Activated CD4-positive, alpha-beta T cell treated with anti-CD3 and anti-CD28 coated beads, Interleukin-2, amount 10 ng/mL, durations not matched to agents 24 days and 14 days (primary cell): ENCODE data around the gene LYZL1. TPM values are rescaled to one million over a fixed set of nuclear protein-coding genes. Genes with fewer than 3 reads are reported as not detected.
"Not testable (repeated sequence)": the region's sequence is repeated elsewhere in the genome, so short reads cannot be mapped to it uniquely, and the experiment has no call there.

ENCODE experiments used
- DNase-seq: peaks from one replicate; pipeline ENCODE4 v3.0.0; 2022
- H3K27ac Mint-ChIP-seq: one replicate; pipeline ENCODE4 v1.8.0; 2022; ENCODE audit warnings: mild to moderate bottlenecking, mixed read lengths
- H3K27me3 Mint-ChIP-seq: one replicate; pipeline ENCODE4 v1.8.0; 2022; ENCODE audit warnings: mixed read lengths
- H3K36me3 Mint-ChIP-seq: one replicate; pipeline ENCODE4 v1.8.0; 2022; ENCODE audit warnings: low read depth, mild to moderate bottlenecking, mixed read lengths
- H3K4me1 Mint-ChIP-seq: one replicate; pipeline ENCODE4 v1.8.0; 2021; ENCODE audit warnings: mixed read lengths
- H3K4me3 Mint-ChIP-seq: one replicate; pipeline ENCODE4 v1.8.0; 2022; ENCODE audit warnings: mild to moderate bottlenecking, moderate library complexity, mixed read lengths
- H3K9me3 Mint-ChIP-seq: one replicate; pipeline ENCODE4 v1.8.0; 2021; ENCODE audit warnings: mixed read lengths
- intact Hi-C: fragments of 100-400 bp; cut with micrococcal nuclease; formaldehyde crosslinking; loops from one replicate; pipeline ENCODE4 v1.15.1; 2023
- total RNA-seq: library from RNA; stranded (reverse); gene quantifications from 2 replicates; pipeline ENCODE4 v1.2.3, GENCODE V29; 2022

LYZL1 gene
- total RNA-seq, 1 donor from 2014 or later = not detected

DNA sequence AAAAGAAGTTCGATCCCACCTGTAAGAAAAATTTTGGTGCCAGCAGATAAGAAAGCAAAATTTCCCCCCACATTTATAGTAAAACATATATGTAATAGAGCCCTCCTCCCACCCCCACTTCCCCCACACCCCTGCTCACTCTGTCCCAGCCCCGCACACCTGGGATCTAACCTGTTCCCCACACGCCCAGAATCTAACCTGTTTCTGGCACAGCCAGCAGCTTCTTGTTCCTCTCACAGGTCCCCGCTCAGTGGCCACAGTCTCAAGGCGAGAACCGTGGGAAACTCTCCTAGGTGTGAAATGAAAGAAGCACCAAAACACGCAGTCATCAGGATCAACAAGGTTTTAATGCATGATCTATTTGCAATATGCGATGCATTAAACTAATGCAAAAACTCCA is 32.8 kb downstream of the LYZL1 start:
- no peaks in the 10 kb centered on the region for H3K9me3 Mint-ChIP-seq
- no peaks in the 10 kb centered on the region for H3K4me1 Mint-ChIP-seq
- H3K4me3 Mint-ChIP-seq = no peak overlapping the region
- no peaks in the 10 kb centered on the region for H3K36me3 Mint-ChIP-seq
- H3K27ac Mint-ChIP-seq = no peak overlapping the region
- intact Hi-C loops = no loop called here
- no peak for DNase-seq
- H3K27me3 Mint-ChIP-seq = peaks cover 19% of the 10 kb centered on the region

GRCh38 chr10:29322918-29323317 is 34.0 kb downstream of the LYZL1 start:
- peaks cover 19% of the 10 kb centered on the region for H3K27me3 Mint-ChIP-seq
- DNase-seq = no peak
- no peaks in the 10 kb centered on the region for H3K9me3 Mint-ChIP-seq
- H3K4me3 Mint-ChIP-seq = no peak overlapping the region
- no peaks in the 10 kb centered on the region for H3K4me1 Mint-ChIP-seq
- no peak overlapping the region for H3K27ac Mint-ChIP-seq
- intact Hi-C loops = no loop called here
- H3K36me3 Mint-ChIP-seq = no peaks in the 10 kb centered on the region

GRCh38 chr10:29323367-29323766 is 34.5 kb downstream of the LYZL1 start:
- intact Hi-C loops = no loop called here
- H3K27me3 Mint-ChIP-seq = peaks cover 15% of the 10 kb centered on the region
- H3K36me3 Mint-ChIP-seq = no peaks in the 10 kb centered on the region

GRCh38 chr10:29324220-29324841 is 35.5 kb downstream of the LYZL1 start:
- H3K27me3 Mint-ChIP-seq = peaks cover 11% of the 10 kb centered on the region
- H3K4me1 Mint-ChIP-seq = no peaks in the 10 kb centered on the region
- DNase-seq = no peak
- H3K4me3 Mint-ChIP-seq = no peak overlapping the region
- H3K36me3 Mint-ChIP-seq = no peaks in the 10 kb centered on the region
- no peaks in the 10 kb centered on the region for H3K9me3 Mint-ChIP-seq
- H3K27ac Mint-ChIP-seq = no peak overlapping the region
- intact Hi-C loops = no loop called here

More at GRCh38 chr10:29323367-29323766, 34.5 kb downstream of the LYZL1 start:
- Mint-ChIP-seq H3K4me3 (no peak overlapping the region), H3K4me1 (no peaks in the 10 kb centered on the region), H3K27ac (no peak overlapping the region), H3K9me3 (no peaks in the 10 kb centered on the region)
- DNase-seq = no peak

- peaks cover 15% of the 10 kb centered on the region for H3K27me3 Mint-ChIP-seq
These were observed 37.4 kb downstream of the LYZL1 start for GRCh38 chr10:29326299-29326698.

GRCh38 chr10:29326886-29327745 is 38.2 kb downstream of the LYZL1 start:
- H3K27me3 Mint-ChIP-seq = peaks cover 13% of the 10 kb centered on the region
- no peak for DNase-seq
- no peak overlapping the region for H3K27ac Mint-ChIP-seq
- no peaks in the 10 kb centered on the region for H3K9me3 Mint-ChIP-seq
- no peak overlapping the region for H3K4me3 Mint-ChIP-seq
- intact Hi-C loops = no loop called here
- H3K36me3 Mint-ChIP-seq = no peaks in the 10 kb centered on the region
- no peaks in the 10 kb centered on the region for H3K4me1 Mint-ChIP-seq

More at GRCh38 chr10:29326299-29326698, 37.4 kb downstream of the LYZL1 start:
- H3K4me3 Mint-ChIP-seq = no peak overlapping the region
- DNase-seq = no peak
- no peaks in the 10 kb centered on the region for H3K4me1 Mint-ChIP-seq
- intact Hi-C loops = no loop called here
- H3K36me3 Mint-ChIP-seq = no peaks in the 10 kb centered on the region
- H3K9me3 Mint-ChIP-seq = no peaks in the 10 kb centered on the region
- H3K27ac Mint-ChIP-seq = no peak overlapping the region

DNA sequence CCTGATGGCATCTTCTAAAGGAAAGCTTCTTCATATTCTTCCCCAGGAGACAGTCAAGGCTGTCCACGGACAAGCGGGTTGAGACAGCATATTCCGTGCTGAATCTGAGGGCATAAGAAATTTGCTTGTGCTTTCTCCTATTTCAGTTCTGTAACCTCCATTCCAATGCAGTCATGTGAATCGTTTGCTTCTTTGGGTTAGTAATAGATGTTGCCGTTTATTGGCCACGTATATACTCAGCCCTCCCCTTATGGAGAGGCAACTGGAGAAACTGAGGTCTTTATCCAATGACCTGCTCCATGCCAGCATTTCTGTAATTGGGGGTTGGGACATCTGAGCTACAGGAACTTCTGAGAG is 38.9 kb downstream of the LYZL1 start:
- H3K27ac Mint-ChIP-seq = no peak overlapping the region
- no peaks in the 10 kb centered on the region for H3K9me3 Mint-ChIP-seq
- H3K4me1 Mint-ChIP-seq = no peaks in the 10 kb centered on the region
- H3K36me3 Mint-ChIP-seq = no peaks in the 10 kb centered on the region
- peaks cover 13% of the 10 kb centered on the region for H3K27me3 Mint-ChIP-seq
- no peak for DNase-seq
- no peak overlapping the region for H3K4me3 Mint-ChIP-seq
- intact Hi-C loops = no loop called here

- H3K4me1 Mint-ChIP-seq = no peaks in the 10 kb centered on the region
- no peaks in the 10 kb centered on the region for H3K36me3 Mint-ChIP-seq
- no peaks in the 10 kb centered on the region for H3K9me3 Mint-ChIP-seq
- H3K27ac Mint-ChIP-seq = no peak overlapping the region
- peaks cover 9% of the 10 kb centered on the region for H3K27me3 Mint-ChIP-seq
- no peak for DNase-seq
- no peak overlapping the region for H3K4me3 Mint-ChIP-seq
- intact Hi-C loops = no loop called here
These were observed 40.1 kb downstream of the LYZL1 start for GRCh38 chr10:29328983-29329382.

DNA sequence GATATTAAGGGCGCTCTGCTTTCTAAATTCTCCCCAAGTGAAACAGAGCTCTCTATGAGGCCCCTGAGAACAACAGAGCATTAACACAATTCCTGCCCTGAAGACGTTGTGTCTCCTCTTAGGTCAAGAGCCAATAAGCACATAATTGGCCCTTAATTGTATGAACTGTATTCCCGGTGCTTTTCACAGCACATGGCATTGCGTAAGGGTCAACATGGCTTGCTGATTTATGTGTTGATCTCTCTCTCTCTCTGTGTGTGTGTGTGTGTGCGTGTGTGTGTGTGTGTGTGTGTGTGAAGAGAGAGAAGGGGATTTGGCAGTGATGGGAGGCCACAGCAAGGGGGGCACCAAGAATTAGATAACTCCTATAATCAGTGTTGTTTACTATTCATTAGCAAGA is 40.5 kb downstream of the LYZL1 start:
- H3K9me3 Mint-ChIP-seq = no peaks in the 10 kb centered on the region
- no peak overlapping the region for H3K4me3 Mint-ChIP-seq
- H3K4me1 Mint-ChIP-seq = no peaks in the 10 kb centered on the region
- intact Hi-C loops = no loop called here
- no peaks in the 10 kb centered on the region for H3K36me3 Mint-ChIP-seq
- DNase-seq = no peak
- H3K27me3 Mint-ChIP-seq = peaks cover 9% of the 10 kb centered on the region
- H3K27ac Mint-ChIP-seq = no peak overlapping the region

DNA sequence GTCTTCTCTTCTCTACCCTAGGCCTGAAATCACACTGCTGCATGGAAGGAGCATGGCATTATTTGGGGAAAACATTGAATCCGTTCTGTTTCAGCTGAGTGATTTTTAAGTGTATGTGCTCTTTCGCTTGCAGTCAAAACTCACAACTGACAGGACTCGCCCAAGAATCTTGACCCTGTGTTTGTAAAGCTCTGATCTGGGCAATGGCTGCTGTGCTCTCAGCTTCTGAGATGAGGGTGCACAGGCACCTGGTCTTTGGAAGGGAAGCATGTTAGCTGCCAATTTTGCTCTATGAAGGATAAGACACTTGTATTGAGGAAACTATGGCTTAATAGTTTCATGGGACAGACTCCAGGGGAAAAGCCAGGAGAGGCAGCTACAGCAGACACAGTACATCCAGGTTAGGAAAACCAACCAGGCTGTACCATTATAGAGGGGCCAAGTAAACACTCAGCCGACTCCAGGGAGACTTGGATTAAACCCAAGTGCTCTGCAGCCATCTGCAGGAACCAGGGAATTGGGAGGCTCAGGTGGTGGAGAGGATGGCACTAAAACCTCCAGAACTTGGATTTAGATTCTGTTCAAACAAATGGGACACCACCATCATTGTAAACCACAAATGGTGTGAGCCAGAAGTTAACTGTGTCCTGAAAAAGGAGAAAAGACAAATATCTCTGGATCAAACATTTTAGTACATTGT is 43.3 kb downstream of the LYZL1 start:
- no peak for DNase-seq
- Mint-ChIP-seq H3K4me1 (no peaks in the 10 kb centered on the region), H3K9me3 (peaks cover 4% of the 10 kb centered on the region), H3K27ac (no peak overlapping the region), H3K27me3 (peaks cover 6% of the 10 kb centered on the region), H3K4me3 (no peak overlapping the region), H3K36me3 (no peaks in the 10 kb centered on the region)
- intact Hi-C loops = no loop called here

- no peaks in the 10 kb centered on the region for H3K36me3 Mint-ChIP-seq
- peaks cover 5% of the 10 kb centered on the region for H3K9me3 Mint-ChIP-seq
- H3K27me3 Mint-ChIP-seq = peaks cover 6% of the 10 kb centered on the region
- no peak overlapping the region for H3K4me3 Mint-ChIP-seq
- DNase-seq = no peak
- no peak overlapping the region for H3K27ac Mint-ChIP-seq
- no peaks in the 10 kb centered on the region for H3K4me1 Mint-ChIP-seq
- intact Hi-C loops = no loop called here
These were observed 43.9 kb downstream of the LYZL1 start for GRCh38 chr10:29332761-29333148.

GRCh38 chr10:29337526-29337925 is 48.7 kb downstream of the LYZL1 start:
- DNase-seq, H3K27ac Mint-ChIP-seq, H3K27me3 Mint-ChIP-seq, H3K4me3 Mint-ChIP-seq, intact Hi-C loops, H3K4me1 Mint-ChIP-seq, H3K9me3 Mint-ChIP-seq, H3K36me3 Mint-ChIP-seq: not testable (repeated sequence)

DNA sequence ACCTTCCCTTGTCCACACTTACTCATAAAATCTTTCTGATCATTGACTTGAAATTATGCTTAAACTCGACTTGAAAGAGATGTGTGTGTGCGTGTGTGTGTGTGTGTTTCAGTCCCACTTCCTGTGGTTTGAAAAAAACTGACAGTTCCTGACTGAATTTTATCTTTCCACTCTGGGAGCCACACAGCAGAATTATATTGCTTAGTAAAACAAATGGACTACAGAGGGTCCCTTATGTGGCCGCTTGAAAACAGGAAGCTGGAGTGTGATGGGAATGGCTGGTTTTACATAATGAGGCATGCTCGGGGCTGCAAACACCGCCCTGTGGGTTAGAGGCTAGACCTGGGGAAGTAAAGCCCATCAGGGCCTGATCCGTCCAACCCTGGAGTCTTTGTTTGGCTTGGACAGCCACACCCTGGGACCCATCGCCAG is 54.8 kb downstream of the LYZL1 start:
- Mint-ChIP-seq H3K27ac (no peak overlapping the region), H3K4me3 (no peak overlapping the region), H3K36me3 (no peaks in the 10 kb centered on the region), H3K9me3 (peaks cover 5% of the 10 kb centered on the region), H3K4me1 (peaks cover 8% of the 10 kb centered on the region), H3K27me3 (peaks cover 12% of the 10 kb centered on the region)
- intact Hi-C loops = no loop called here
- no peak for DNase-seq
